Aorta (tissue), 5 donors: ENCODE measurements around the gene HS3ST5. TPM values are rescaled to one million over a fixed set of nuclear protein-coding genes. Genes with fewer than 3 reads are reported as not detected.
"Not testable (repeated sequence)": the region's sequence is repeated elsewhere in the genome, so short reads cannot be mapped to it uniquely, and the experiment has no call there.

Experiments
- ATAC-seq: fragments of 200-7000 bp; cut with Tn5 transposase; one replicate; pipeline ENCODE4 v1.9.1; 2022; ENCODE audit warnings: moderate library complexity; ENCODE audit not compliant: low FRiP score
- DNase-seq, 2 donors: peaks; one replicate each; pipeline ENCODE4 v3.0.0-alpha.2; 2020
- H3K27ac ChIP-seq, 2 donors: one replicate each; pipeline ENCODE4 v1.5.1; 2013; ENCODE audit warnings: low read length in 2 of 2, mild to moderate bottlenecking in 2 of 2, moderate library complexity in 2 of 2, control low read depth in 1 of 2, inconsistent platforms in 1 of 2, low read depth in 1 of 2
- H3K27me3 ChIP-seq, 2 donors: one replicate each; pipeline ENCODE4 v1.6.1; 2013; ENCODE audit warnings: control low read depth in 1 of 2, low read length in 1 of 2, mild to moderate bottlenecking in 1 of 2, moderate library complexity in 1 of 2; ENCODE audit not compliant: insufficient read depth in 2 of 2, control insufficient read depth in 1 of 2
- H3K36me3 ChIP-seq, 2 donors: one replicate each; pipeline ENCODE4 v1.6.1; 2013; ENCODE audit warnings: control low read depth in 1 of 2, low read length in 1 of 2, mild to moderate bottlenecking in 1 of 2; ENCODE audit not compliant: insufficient read depth in 2 of 2, control insufficient read depth in 1 of 2
- H3K4me1 ChIP-seq, 2 donors: one replicate each; pipeline ENCODE4 v1.6.1; 2013; ENCODE audit warnings: low read length in 2 of 2, control low read depth in 1 of 2, mild to moderate bottlenecking in 1 of 2, moderate library complexity in 1 of 2; ENCODE audit not compliant: insufficient read depth in 2 of 2, control insufficient read depth in 1 of 2
- H3K4me3 ChIP-seq, 2 donors: one replicate each; pipeline ENCODE4 v1.5.1; 2013; ENCODE audit warnings: low read length in 2 of 2, control low read depth in 1 of 2, mild to moderate bottlenecking in 1 of 2
- H3K9me3 ChIP-seq: one replicate; pipeline ENCODE4 v1.6.1; 2013; ENCODE audit warnings: mild to moderate bottlenecking, low read length; ENCODE audit not compliant: control insufficient read depth
- WGBS, 2 donors: extraction: QIAGEN DNeasy Blood & Tissue Kit; methylation state at CpG; one replicate each; pipeline ENCODE4 v1.1.7; 2013; 5-methylcytosine and 5-hydroxymethylcytosine counted together
- intact Hi-C, 2 donors: fragments of 100-400 bp; cut with DNase I; formaldehyde crosslinking; loops; one replicate each; pipeline versions ENCODE4 v1.14.2 to v1.15.0; 2022
- polyA plus RNA-seq, 2 donors: library from polyadenylated mRNA; stranded (reverse); fragments of 200-250 nt; gene quantifications; one replicate each; pipeline ENCODE4 v1.2.3, GENCODE V29; 2013
- total RNA-seq, 2 donors: library from RNA; stranded (reverse); fragmentation: NEBNext Ultra II Directional; extraction: Animal tissue kit (Norgen Biotek cat#: 25700); gene quantifications; one replicate each; pipeline ENCODE4 v1.2.1, GENCODE V29; 2021
- donor health status: healthy with polysubstance abuse.
- donor health status: Bipolar disorder and iron deficiency.
- donor health status: DM: no; HTN: no; CAD: no.
- donor health status: DM: no; HTN: no; CAD: no.
- donor health status: DM: yes; HTN: yes; CAD: no.

The HS3ST5 gene
- total and polyA plus RNA-seq, 4 donors, result not detected

DNA sequence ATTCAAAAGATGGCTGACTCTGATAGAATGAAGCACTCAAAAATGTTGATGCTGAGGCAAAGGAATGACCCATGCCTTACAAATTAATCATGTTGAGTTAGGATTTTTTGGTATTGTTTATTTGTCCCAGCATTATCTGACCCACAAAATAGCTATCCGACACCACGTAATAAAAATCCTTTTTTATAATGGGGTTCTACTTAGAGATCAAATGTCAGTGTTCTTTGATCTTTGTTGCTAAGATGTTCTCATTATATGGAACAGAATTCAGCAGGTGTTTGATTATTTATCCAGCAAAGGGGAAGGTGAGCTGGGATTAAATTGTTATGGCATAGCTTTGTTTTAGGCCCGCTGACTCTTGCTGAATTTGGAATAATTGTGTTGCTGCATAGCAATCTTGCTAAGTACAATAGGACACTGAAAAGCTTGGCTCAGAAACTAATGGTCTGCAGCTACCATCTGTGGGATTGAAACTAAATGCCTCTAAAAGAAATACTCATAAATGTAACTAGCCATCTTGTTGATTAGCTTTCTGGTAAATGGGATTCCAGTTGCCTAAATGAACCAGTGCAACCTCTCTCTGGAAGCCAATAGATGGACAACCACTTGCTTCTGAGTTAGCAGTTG is 191.6 kb downstream of the HS3ST5 start:
- ATAC-seq (no peak), DNase-seq (no peak)
- intact Hi-C loops, result no loop called here
- Histone ChIP-seq H3K36me3 (no peaks in the 10 kb centered on the region), H3K4me1 (no peaks in the 10 kb centered on the region), H3K4me3 (no peak overlapping the region), H3K27ac (no peak overlapping the region), H3K27me3 (no peaks in the 10 kb centered on the region), H3K9me3 (peaks cover 7% of the 10 kb centered on the region)
- 89 to 91% methylated on average over 3 of the region's 3 CpGs for WGBS, 2 donors

DNA sequence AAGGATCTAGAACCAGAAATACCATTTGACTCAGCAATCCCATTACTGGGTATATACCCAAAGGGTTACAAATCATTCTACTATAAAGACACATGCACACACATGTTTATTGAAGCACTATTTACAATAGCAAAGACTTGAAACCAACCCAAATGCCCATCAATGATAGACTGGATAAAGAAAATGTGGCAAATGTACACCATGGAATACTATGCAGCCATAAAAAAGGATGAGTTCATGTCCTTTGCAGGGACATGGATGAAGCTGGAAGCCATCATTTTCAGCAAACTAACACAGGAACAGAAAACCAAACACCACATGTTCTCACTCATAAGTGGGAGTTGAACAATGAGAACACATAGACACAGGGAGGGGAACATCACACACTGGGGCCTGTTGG is 193.6 kb downstream of the HS3ST5 start:
- H3K36me3 ChIP-seq, H3K4me1 ChIP-seq, H3K4me3 ChIP-seq, DNase-seq, H3K27me3 ChIP-seq, intact Hi-C loops, ATAC-seq, H3K9me3 ChIP-seq, H3K27ac ChIP-seq: not testable (repeated sequence)

DNA sequence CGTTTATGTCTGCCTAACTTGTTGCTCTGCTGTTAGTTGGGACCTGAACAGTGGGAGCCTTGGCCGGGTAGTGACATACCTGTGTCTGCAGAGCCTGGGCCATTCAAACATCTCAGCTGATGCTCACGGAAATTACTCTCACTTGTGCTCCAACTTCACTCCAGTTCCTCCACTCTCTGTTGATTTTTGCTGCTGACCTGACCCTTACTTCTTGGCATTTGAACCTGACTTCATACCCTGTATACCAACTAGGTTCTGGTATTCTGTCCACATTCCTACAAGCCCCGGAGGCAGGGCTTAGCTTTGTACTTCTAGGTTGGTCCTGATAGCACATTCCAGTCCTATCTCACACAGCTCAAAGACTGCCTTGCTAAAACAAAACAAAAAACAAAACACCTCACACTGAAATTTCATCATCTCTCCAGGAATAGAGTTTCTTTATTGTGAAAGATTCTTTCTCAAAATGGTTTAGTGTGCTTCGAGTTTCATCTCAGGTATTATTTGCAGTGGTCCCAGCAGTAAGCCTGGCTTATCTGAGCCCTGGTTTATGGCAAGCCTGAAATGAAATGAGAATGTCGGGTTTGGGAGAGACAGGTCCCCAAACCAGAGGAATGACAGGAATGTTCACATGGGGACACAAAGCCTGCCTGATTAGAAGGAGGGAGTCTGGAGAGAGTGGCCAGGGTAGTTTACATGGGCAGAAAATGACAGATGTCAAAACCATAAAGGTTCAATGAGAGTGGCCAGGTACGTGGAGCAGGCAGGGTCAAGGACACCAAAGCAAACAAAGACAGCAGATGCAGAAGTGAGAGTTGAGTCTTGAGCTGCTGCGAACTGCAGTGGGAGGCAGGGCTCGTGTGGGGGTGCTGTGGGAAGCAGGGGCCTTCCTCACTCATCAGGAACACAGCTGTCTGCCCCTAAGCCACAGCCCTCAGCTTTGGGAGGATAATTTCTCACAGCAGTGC is 197.7 kb downstream of the HS3ST5 start:
- no peak for ATAC-seq
- intact Hi-C loops, result no loop called here

DNA sequence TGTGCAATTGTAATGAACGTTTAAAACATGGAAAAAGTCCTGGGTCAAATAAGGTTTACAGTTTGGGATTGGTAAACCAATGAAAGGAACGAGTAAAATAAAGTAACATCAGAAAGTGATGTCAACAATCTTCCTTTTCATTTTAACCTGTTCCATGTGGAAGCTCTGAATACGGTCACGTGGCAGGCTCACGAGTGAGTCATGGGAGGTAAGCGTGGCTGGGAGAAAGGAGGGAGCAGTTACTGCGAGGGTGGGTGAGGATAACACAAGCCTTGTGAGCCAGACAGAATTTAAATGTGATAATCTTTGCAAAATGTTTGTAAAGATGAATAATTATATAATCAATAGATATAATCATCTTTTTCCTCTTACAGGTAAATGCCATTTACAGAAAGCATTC is 200.6 kb downstream of the HS3ST5 start:
- no peak overlapping the region for H3K4me3 ChIP-seq
- intact Hi-C loops, result no loop called here
- WGBS, 2 donors, result 91% methylated on average over 7 of the region's 7 CpGs

More for the DNA sequence above, 197.7 kb downstream of the HS3ST5 start:
- Histone ChIP-seq H3K36me3 (no peaks in the 10 kb centered on the region), H3K27ac (no peak overlapping the region), H3K4me1 (no peaks in the 10 kb centered on the region), H3K27me3 (peaks cover 0 to 1% of the 10 kb centered on the region in 2 donors), H3K9me3 (peaks cover 6% of the 10 kb centered on the region), H3K4me3 (no peak overlapping the region)
- no peak for DNase-seq
- WGBS, 2 donors, result 40% methylated on average over 9 of the region's 9 CpGs

DNA sequence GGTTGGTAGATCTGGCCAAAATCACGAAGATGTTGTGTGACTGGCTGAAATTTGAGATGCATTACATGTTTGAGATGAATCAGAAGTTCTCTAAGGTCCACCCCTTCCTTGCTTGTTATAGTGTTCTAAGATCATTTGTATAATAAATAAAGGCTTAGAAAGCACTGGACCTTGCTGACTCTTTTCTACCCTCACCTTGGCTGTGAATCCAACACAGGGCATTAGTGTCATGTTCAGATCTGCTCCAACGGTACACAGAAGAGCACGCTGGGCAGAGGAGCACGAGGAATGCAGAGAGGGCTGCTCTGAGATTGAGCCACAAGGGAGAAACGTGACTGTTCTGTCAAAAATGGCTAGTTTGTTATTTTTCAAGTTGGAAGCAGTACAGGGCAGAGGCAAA is 202.4 kb downstream of the HS3ST5 start:
- ATAC-seq (no peak), DNase-seq (no peak)
- 20 to 22% methylated on average over 5 of the region's 5 CpGs for WGBS, 2 donors
- Histone ChIP-seq H3K36me3 (no peaks in the 10 kb centered on the region), H3K27me3 (peaks cover 0 to 1% of the 10 kb centered on the region in 2 donors), H3K9me3 (peaks cover 2% of the 10 kb centered on the region), H3K27ac (no peak overlapping the region), H3K4me3 (no peak overlapping the region), H3K4me1 (no peaks in the 10 kb centered on the region)
- intact Hi-C loops, result no loop called here

More for the DNA sequence above, 200.6 kb downstream of the HS3ST5 start:
- Histone ChIP-seq H3K36me3 (no peaks in the 10 kb centered on the region), H3K9me3 (peaks cover 7% of the 10 kb centered on the region), H3K27me3 (peaks cover 0 to 1% of the 10 kb centered on the region in 2 donors), H3K4me1 (no peaks in the 10 kb centered on the region), H3K27ac (no peak overlapping the region)
- ATAC-seq, result no peak
- DNase-seq, result no peak

DNA sequence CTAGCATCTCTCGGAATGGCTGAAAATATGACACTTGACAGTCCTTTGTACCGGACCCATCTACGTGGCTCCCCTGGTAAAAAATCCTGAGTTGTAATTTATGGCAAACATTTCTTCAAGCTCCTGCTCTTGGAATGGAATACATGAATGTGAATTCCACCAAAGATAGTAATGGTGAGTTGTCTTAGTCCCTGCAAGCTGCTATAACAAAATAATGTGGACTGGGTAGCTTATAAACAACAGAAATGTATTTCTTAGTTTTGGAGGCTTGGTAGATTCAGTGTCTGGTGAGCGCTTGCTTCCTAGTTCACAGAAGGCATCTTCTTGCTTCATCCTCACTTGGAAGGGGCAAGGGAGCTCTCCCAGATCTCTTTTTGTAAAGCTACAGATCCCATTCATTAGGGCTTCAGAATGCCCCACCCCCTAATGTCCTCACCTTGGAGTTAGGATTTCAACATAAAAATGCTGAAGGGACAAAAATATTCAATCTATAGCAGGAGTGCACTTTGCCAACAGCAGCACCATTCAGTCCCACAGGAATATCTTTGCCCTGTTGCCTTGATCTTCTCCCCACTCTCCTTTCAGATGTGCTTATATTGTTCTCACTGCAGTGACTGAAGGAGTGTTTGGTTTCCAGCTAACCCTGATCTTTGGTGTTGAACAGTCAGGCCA is 204.1 kb downstream of the HS3ST5 start:
- intact Hi-C loops, result no loop called here
- Histone ChIP-seq H3K27me3 (peaks cover 0 to 1% of the 10 kb centered on the region in 2 donors), H3K27ac (no peak overlapping the region), H3K4me3 (no peak overlapping the region), H3K9me3 (peaks cover 2% of the 10 kb centered on the region), H3K36me3 (no peaks in the 10 kb centered on the region), H3K4me1 (no peaks in the 10 kb centered on the region)
- DNase-seq (no peak), ATAC-seq (no peak)
- WGBS, 2 donors, result 94 to 98% methylated on average over 4 of the region's 4 CpGs

DNA sequence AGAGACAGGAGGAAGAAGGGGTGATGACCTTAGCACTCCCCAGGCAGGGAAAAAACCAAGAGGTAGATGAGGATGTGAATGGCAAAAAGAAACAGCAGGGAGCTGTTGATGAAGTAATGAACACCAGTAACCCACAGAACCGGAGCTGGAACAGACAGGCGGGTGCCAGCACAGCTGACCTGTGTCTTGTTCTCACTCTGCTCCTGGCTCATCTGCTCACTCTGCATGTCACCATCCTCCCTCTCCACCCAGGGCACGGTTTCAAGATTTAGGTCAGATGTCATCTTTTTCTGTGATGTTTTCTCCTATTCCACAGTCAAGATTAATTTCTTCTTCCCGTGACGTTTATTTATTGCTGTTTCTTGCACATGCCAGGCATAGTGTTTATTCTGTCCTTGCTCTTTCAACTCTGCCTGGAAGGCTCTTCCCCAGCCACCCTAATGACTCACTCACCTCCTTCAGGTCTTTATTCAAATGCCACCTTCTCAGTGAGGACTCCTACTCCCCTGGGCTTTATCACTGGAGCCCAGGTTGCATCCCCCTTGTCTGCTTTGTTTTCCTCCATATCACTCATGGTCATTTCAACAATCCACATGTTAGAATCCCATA is 207.4 kb downstream of the HS3ST5 start:
- ATAC-seq (no peak), DNase-seq (no peak)
- H3K9me3 ChIP-seq, result peaks cover 2% of the 10 kb centered on the region
- H3K27ac ChIP-seq, result no peak overlapping the region
- no peak overlapping the region for H3K4me3 ChIP-seq
- H3K4me1 ChIP-seq, result no peaks in the 10 kb centered on the region
- H3K27me3 ChIP-seq, result no peaks in the 10 kb centered on the region
- WGBS, 2 donors, result 58 to 62% methylated on average over 5 of the region's 5 CpGs
- no peaks in the 10 kb centered on the region for H3K36me3 ChIP-seq
- intact Hi-C loops, result no loop called here

DNA sequence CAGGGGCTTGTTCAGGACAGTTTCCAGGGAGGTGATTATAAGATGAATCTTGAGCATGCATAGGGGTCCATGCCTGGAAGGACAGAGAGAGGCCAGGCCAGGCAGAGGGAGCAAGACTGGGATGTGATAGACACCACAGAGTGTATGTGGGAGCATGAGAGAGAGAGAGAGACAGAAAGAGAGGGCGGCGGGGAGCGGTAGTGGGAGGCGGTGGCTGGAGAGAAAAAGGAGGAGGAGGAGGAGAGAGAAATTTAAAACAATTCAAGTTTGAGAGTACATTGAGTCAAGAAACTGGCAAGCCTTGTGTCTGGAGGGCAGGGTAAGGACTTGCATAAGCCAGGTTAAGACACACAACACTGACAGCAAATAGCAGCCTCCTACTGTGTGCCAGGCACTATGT is 209.0 kb downstream of the HS3ST5 start:
- no peak for ATAC-seq
- DNase-seq, result no peak
- no peak overlapping the region for H3K27ac ChIP-seq

More for the DNA sequence above, 209.0 kb downstream of the HS3ST5 start:
- no peaks in the 10 kb centered on the region for H3K36me3 ChIP-seq
- H3K4me1 ChIP-seq, result no peaks in the 10 kb centered on the region
- H3K9me3 ChIP-seq, result no peaks in the 10 kb centered on the region
- H3K4me3 ChIP-seq, result no peak overlapping the region
- intact Hi-C loops, result no loop called here
- WGBS, 2 donors, result 96 to 99% methylated on average over 4 of the region's 4 CpGs
- H3K27me3 ChIP-seq, result no peaks in the 10 kb centered on the region
